IMR-90 (cell line): ENCODE data around the gene NF2. TPM values are rescaled to one million over a fixed set of nuclear protein-coding genes. Genes with fewer than 3 reads are reported as not detected.

Experiments used
- ATAC-seq: fragments of 200-7000 bp; cut with Tn5 transposase; 2 replicates; pipeline ENCODE4 v1.9.1; 2020; ENCODE audit warnings: low read depth, mild to moderate bottlenecking, moderate library complexity
- BruUV-seq: library from RNA; stranded (reverse); fragments of 400-500 nt; replicated peaks from 2 replicates; lab custom pipeline; 2021; lab: Mats Ljungman, UMichigan
- CTCF ChIA-PET: fragments of 300-600 bp; formaldehyde crosslinking; extraction: SDS; loops from one replicate; lab custom pipeline; 2021; ENCODE audit warnings: antibody characterized with exemption; lab: Yijun Ruan, JAX
- POLR2A ChIA-PET: fragments of 300-600 bp; sonication (Branson Sonifier 250); formaldehyde crosslinking; loops from one replicate; lab custom pipeline; 2022; ENCODE audit warnings: antibody characterized with exemption; ENCODE audit not compliant: unreplicated experiment; lab: Charles Lee
- DNase-seq: peaks from one replicate; pipeline ENCODE4 v3.0.0; 2013
- H2AFZ ChIP-seq: replicated peaks from 2 replicates; pipeline ENCODE3; 2013; ENCODE audit warnings: low read length, mild to moderate bottlenecking; ENCODE audit not compliant: poor library complexity
- H2AK5ac ChIP-seq: 2 replicates; pipeline ENCODE4 v1.6.1; 2013; ENCODE audit warnings: low read depth, low read length, inconsistent platforms
- H2AK9ac ChIP-seq: replicated peaks from 2 replicates; pipeline ENCODE3; 2013; ENCODE audit warnings: mild to moderate bottlenecking, low read depth, low read length, moderate library complexity; ENCODE audit not compliant: poor library complexity
- H2BK120ac ChIP-seq: 2 replicates; pipeline ENCODE4 v1.6.1; 2013; ENCODE audit warnings: low read depth, low read length, inconsistent platforms
- H2BK15ac ChIP-seq: 3 replicates; pipeline ENCODE4 v1.6.1; 2013; ENCODE audit warnings: low read depth, low read length, inconsistent platforms
- H2BK20ac ChIP-seq: 2 replicates; pipeline ENCODE4 v1.6.1; 2013; ENCODE audit warnings: low read depth, mild to moderate bottlenecking, inconsistent platforms, low read length, moderate library complexity
- H2BK5ac ChIP-seq: 2 replicates; pipeline ENCODE4 v1.6.1; 2013; ENCODE audit warnings: mild to moderate bottlenecking, low read depth, low read length, inconsistent platforms; ENCODE audit not compliant: poor library complexity, severe bottlenecking
- H3K14ac ChIP-seq: replicated peaks from 2 replicates; pipeline ENCODE4 v1.6.1; 2013; ENCODE audit warnings: low read depth, low read length, inconsistent platforms
- H3K18ac ChIP-seq: 2 replicates; pipeline ENCODE4 v1.6.1; 2013; ENCODE audit warnings: low read depth, low read length, control low read depth
- H3K23ac ChIP-seq: 2 replicates; pipeline ENCODE4 v1.6.1; 2013; ENCODE audit warnings: low read depth, low read length, inconsistent platforms
- H3K27ac ChIP-seq: 2 replicates; pipeline ENCODE4 v1.5.1; 2013; ENCODE audit warnings: mild to moderate bottlenecking, control low read depth, low read length; ENCODE audit not compliant: insufficient read depth
- H3K27me3 ChIP-seq: 2 replicates; pipeline ENCODE4 v1.6.1; 2013; ENCODE audit warnings: low read length; ENCODE audit not compliant: control insufficient read depth, insufficient read depth
- H3K36me3 ChIP-seq: 2 replicates; pipeline ENCODE4 v1.6.1; 2013; ENCODE audit warnings: low read length, mixed read lengths; ENCODE audit not compliant: control insufficient read depth, insufficient read depth
- H3K4ac ChIP-seq: 2 replicates; pipeline ENCODE4 v1.6.1; 2013; ENCODE audit warnings: low read depth, low read length, inconsistent platforms
- H3K4me1 ChIP-seq: 2 replicates; pipeline ENCODE4 v1.6.1; 2013; ENCODE audit warnings: low read length, mixed read lengths; ENCODE audit not compliant: control insufficient read depth, insufficient read depth
- H3K4me2 ChIP-seq: 2 replicates; pipeline ENCODE4 v1.6.1; 2013; ENCODE audit warnings: low read depth, mild to moderate bottlenecking, control low read depth, low read length, moderate library complexity
- H3K4me3 ChIP-seq: 2 replicates; pipeline ENCODE4 v1.5.1; 2013; ENCODE audit warnings: low read depth, mild to moderate bottlenecking, control low read depth, low read length, moderate library complexity; ENCODE audit not compliant: insufficient read depth
- H3K56ac ChIP-seq: 2 replicates; pipeline ENCODE4 v1.6.1; 2013; ENCODE audit warnings: low read length, inconsistent platforms; ENCODE audit not compliant: insufficient read depth; ENCODE audit errors: extremely low read depth
- H3K79me1 ChIP-seq, 2 experiments: 2 replicates each; pipeline ENCODE4 v1.6.1; 2013; ENCODE audit warnings: low read length in 2 of 2, inconsistent platforms in 1 of 2, low read depth in 1 of 2
- H3K9ac ChIP-seq: 2 replicates; pipeline ENCODE4 v1.6.1; 2013; ENCODE audit warnings: low read depth, low read length, control low read depth
- H3K9me1 ChIP-seq: 2 replicates; pipeline ENCODE4 v1.6.1; 2013; ENCODE audit warnings: low read length, inconsistent platforms; ENCODE audit not compliant: insufficient read depth
- H3K9me3 ChIP-seq: 2 replicates; pipeline ENCODE4 v1.6.1; 2013; ENCODE audit warnings: low read length; ENCODE audit not compliant: control insufficient read depth, insufficient read depth
- H4K20me1 ChIP-seq: 2 replicates; pipeline ENCODE4 v1.6.1; 2013; ENCODE audit warnings: low read length, inconsistent platforms; ENCODE audit not compliant: insufficient read depth
- H4K5ac ChIP-seq: 2 replicates; pipeline ENCODE4 v1.6.1; 2013; ENCODE audit warnings: mild to moderate bottlenecking, low read depth, low read length, control low read depth
- H4K8ac ChIP-seq, 2 experiments: 2 replicates each; pipeline ENCODE4 v1.6.1; 2013; ENCODE audit warnings: low read depth in 2 of 2, low read length in 2 of 2, control low read depth in 1 of 2, inconsistent platforms in 1 of 2
- H4K91ac ChIP-seq: 2 replicates; pipeline ENCODE4 v1.6.1; 2013; ENCODE audit warnings: low read depth, low read length, inconsistent platforms; ENCODE audit not compliant: insufficient read depth
- BHLHE40 ChIP-seq: fragments of 150-350 bp; IDR thresholded peaks from 2 replicates; pipeline ENCODE4 v1.6.1; 2016; ENCODE audit warnings: mild to moderate bottlenecking, low read depth, low read length
- CEBPB ChIP-seq: IDR thresholded peaks from 2 replicates; pipeline ENCODE4 v1.6.1; 2012; ENCODE audit warnings: low read depth, low read length, improper control_type of control experiment
- CHD1 ChIP-seq: IDR thresholded peaks from 2 replicates; pipeline ENCODE4 v1.6.1; 2012; ENCODE audit warnings: low read depth, low read length, improper control_type of control experiment
- CTCF ChIP-seq: conservative IDR thresholded peaks from 2 replicates; pipeline ENCODE4 v1.5.1; 2012; ENCODE audit warnings: mild to moderate bottlenecking, low read depth, low read length, improper control_type of control experiment
- FOS ChIP-seq: fragments of 150-350 bp; IDR thresholded peaks from 2 replicates; pipeline ENCODE4 v1.6.1; 2016; ENCODE audit warnings: low read depth, low read length
- MAFK ChIP-seq: IDR thresholded peaks from 2 replicates; pipeline ENCODE4 v1.6.1; 2012; ENCODE audit warnings: low read depth, low read length, improper control_type of control experiment
- MAZ ChIP-seq: IDR thresholded peaks from 2 replicates; pipeline ENCODE4 v1.6.1; 2012; ENCODE audit warnings: low read depth, mild to moderate bottlenecking, low read length, improper control_type of control experiment, moderate library complexity, borderline replicate concordance
- MXI1 ChIP-seq: IDR thresholded peaks from 2 replicates; pipeline ENCODE4 v1.6.1; 2012; ENCODE audit warnings: low read depth, mild to moderate bottlenecking, low read length, moderate library complexity, borderline replicate concordance
- NFE2L2 ChIP-seq: fragments of 150-350 bp; IDR thresholded peaks from 2 replicates; pipeline ENCODE4 v1.6.1; 2016; ENCODE audit warnings: low read depth, mild to moderate bottlenecking, low read length
- POLR2A ChIP-seq: IDR thresholded peaks from 2 replicates; pipeline ENCODE4 v1.6.1; 2012; ENCODE audit warnings: mild to moderate bottlenecking, low read depth, low read length
- RAD21 ChIP-seq: IDR thresholded peaks from 2 replicates; pipeline ENCODE4 v1.6.1; 2012; ENCODE audit warnings: low read length, improper control_type of control experiment
- RCOR1 ChIP-seq: IDR thresholded peaks from 2 replicates; pipeline ENCODE4 v1.6.1; 2012; ENCODE audit warnings: mild to moderate bottlenecking, low read length, improper control_type of control experiment; ENCODE audit not compliant: insufficient replicate concordance
- RFX5 ChIP-seq: IDR thresholded peaks from 2 replicates; pipeline ENCODE4 v1.8.0; 2012; ENCODE audit warnings: low read depth, mild to moderate bottlenecking, low read length, moderate library complexity
- SMC3 ChIP-seq: fragments of 150-350 bp; IDR thresholded peaks from 2 replicates; pipeline ENCODE4 v1.6.1; 2016; ENCODE audit warnings: low read depth, mild to moderate bottlenecking, antibody characterized with exemption, low read length, moderate library complexity
- USF2 ChIP-seq: fragments of 150-350 bp; IDR thresholded peaks from 2 replicates; pipeline ENCODE4 v1.6.1; 2017; ENCODE audit warnings: mild to moderate bottlenecking, antibody characterized with exemption, low read length, low read depth
- WGBS, 2 experiments: methylation state at CpG; one replicate each; pipeline versions ENCODE4 v1.1.5 to v1.1.7; 2013; ENCODE audit warnings: missing lambda C conversion rate in 2 of 2; ENCODE audit not compliant: insufficient read length in 1 of 2; ENCODE audit errors: extremely low coverage in 2 of 2; 5-methylcytosine and 5-hydroxymethylcytosine counted together
- dilution Hi-C: fragments of 300-500 bp; cut with HindIII; formaldehyde crosslinking; loops from one replicate; pipeline ENCODE4 v1.14.3; 2018; ENCODE audit warnings: low sequenced_read_pairs; ENCODE audit not compliant: unreplicated experiment
- in situ Hi-C: fragments of 300-500 bp; cut with MboI; formaldehyde crosslinking; loops from 3 replicates; pipeline ENCODE4 v1.14.3; 2019; ENCODE audit warnings: low sequenced_read_pairs, inconsistent platforms, mixed read lengths
- intact Hi-C: fragments of 100-400 bp; cut with micrococcal nuclease; formaldehyde crosslinking; loops from 2 replicates; pipeline ENCODE4 v1.10.0; 2022
- polyA plus RNA-seq, 3 experiments: library from polyadenylated mRNA; depleted of rRNA; stranded (reverse); fragments of >200 nt; gene quantifications; 2 replicates each; pipeline ENCODE4 v1.2.3, GENCODE V29; 2012; ENCODE audit warnings: low replicate concordance in 1 of 3
- total RNA-seq: library from RNA; depleted of rRNA; stranded (reverse); fragments of >200 nt; gene quantifications from 2 replicates; pipeline ENCODE4 v1.2.3, GENCODE V29; 2012
- TF ChIP-seq, protein P1 (sequence below): fragments of 150-350 bp; IDR thresholded peaks from 2 replicates; pipeline ENCODE4 v1.6.1; 2016; ENCODE audit warnings: low read depth, mild to moderate bottlenecking, low read length, moderate library complexity, borderline replicate concordance

NF2 gene
- total and polyA plus RNA-seq, 2 of the 4 experiments (the other 2 are of a cell fraction), result 59.0 to 151 TPM

DNA sequence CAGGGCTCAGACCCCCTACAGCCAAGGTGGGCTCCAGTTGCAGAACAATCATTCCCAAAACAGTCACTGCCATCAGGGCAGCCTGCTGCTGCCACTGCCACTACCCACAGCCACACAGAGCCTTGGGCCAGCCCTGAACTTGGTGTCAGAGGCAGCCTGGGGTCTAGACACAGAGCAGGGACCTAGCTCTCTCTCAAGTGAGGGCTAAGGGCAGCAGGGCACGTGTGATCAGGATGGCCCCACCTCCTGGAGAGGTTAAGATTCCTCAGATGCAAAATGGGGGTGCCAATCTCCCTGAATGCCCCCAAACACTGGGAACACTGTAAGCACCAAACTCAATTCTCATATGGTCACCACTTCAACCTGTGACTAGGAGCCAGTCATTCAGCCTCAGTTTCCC, 132.0 kb downstream of the NF2 start:
- no peaks in the 10 kb centered on the region for H3K9me3 ChIP-seq
- no peak overlapping the region for H3K4me2 ChIP-seq
- no peaks in the 10 kb centered on the region for H3K79me1 ChIP-seq
- no peak overlapping the region for H2AK5ac ChIP-seq
- in situ Hi-C loops (no loop called here), dilution Hi-C loops (no loop called here), intact Hi-C loops (no loop called here)
- CTCF ChIA-PET, result no interaction called here
- TF ChIP-seq MAFK, result no peak
- no peak for TF ChIP-seq RFX5
- no peak for TF ChIP-seq RAD21
- TF ChIP-seq, protein P1, sequence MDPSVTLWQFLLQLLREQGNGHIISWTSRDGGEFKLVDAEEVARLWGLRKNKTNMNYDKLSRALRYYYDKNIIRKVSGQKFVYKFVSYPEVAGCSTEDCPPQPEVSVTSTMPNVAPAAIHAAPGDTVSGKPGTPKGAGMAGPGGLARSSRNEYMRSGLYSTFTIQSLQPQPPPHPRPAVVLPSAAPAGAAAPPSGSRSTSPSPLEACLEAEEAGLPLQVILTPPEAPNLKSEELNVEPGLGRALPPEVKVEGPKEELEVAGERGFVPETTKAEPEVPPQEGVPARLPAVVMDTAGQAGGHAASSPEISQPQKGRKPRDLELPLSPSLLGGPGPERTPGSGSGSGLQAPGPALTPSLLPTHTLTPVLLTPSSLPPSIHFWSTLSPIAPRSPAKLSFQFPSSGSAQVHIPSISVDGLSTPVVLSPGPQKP, result no peak
- no peak for TF ChIP-seq USF2
- TF ChIP-seq CTCF, result no peak
- TF ChIP-seq MAZ, result no peak
- no peak for TF ChIP-seq CHD1
- no peak for TF ChIP-seq RCOR1
- TF ChIP-seq SMC3, result no peak
- TF ChIP-seq BHLHE40, result no peak
- no peak for TF ChIP-seq POLR2A
- no peak for TF ChIP-seq CEBPB
- no peak for TF ChIP-seq NFE2L2
- TF ChIP-seq FOS, result no peak
- no peak for TF ChIP-seq MXI1
- no peak overlapping the region for H3K4ac ChIP-seq
- H3K56ac ChIP-seq, result no peak overlapping the region
- no peak overlapping the region for H3K23ac ChIP-seq
- peak overlapping the region; percentile 11 for H2AFZ ChIP-seq
- ATAC-seq (no peak), DNase-seq (no peak)
- WGBS, 2 experiments, result no CpG with 5 or more reads among the region's 1 CpG
- H2BK20ac ChIP-seq, result no peak overlapping the region
- peaks cover 16% of the 10 kb centered on the region for H3K36me3 ChIP-seq
- no peak overlapping the region for H2BK15ac ChIP-seq
- H3K9ac ChIP-seq, result no peak overlapping the region
- no peak overlapping the region for H3K27ac ChIP-seq
- H4K5ac ChIP-seq, result no peak overlapping the region
- no peaks in the 10 kb centered on the region for H3K27me3 ChIP-seq
- POLR2A ChIA-PET, result no interaction called here
- no peak overlapping the region for H3K14ac ChIP-seq
- H3K4me1 ChIP-seq, result no peaks in the 10 kb centered on the region
- no peaks in the 10 kb centered on the region for H3K9me1 ChIP-seq
- H2BK5ac ChIP-seq, result no peak overlapping the region
- H3K4me3 ChIP-seq, result no peak overlapping the region
- no peak overlapping the region for H2BK120ac ChIP-seq
- H4K20me1 ChIP-seq, result no peaks in the 10 kb centered on the region
- H4K8ac ChIP-seq, result no peak overlapping the region
- no TSS peak for BruUV-seq
- H3K18ac ChIP-seq, result no peak overlapping the region
- no peak overlapping the region for H2AK9ac ChIP-seq
- H4K91ac ChIP-seq, result no peak overlapping the region
